Neural cell (in vitro differentiated cells): ENCODE data around the gene HDAC4.

Experiments
- CTCF ChIP-seq: fragments of 450-650 bp; IDR thresholded peaks from 2 replicates; pipeline ENCODE4 v1.5.1; 2014; ENCODE audit warnings: antibody characterized with exemption, mild to moderate bottlenecking, moderate library complexity; ENCODE audit not compliant: poor library complexity, severe bottlenecking
- EZH2 ChIP-seq: fragments of 200-600, 300-800 bp; shearing (Covaris generic), sonication (generic); IDR thresholded peaks from 2 replicates; pipeline ENCODE4 v1.6.1; 2014; ENCODE audit warnings: antibody characterized with exemption, low read length, borderline replicate concordance, mild to moderate bottlenecking; ENCODE audit not compliant: insufficient read depth, poor library complexity, severe bottlenecking
- TF ChIP-seq, protein P1 (sequence below): IDR thresholded peaks from 2 replicates; pipeline ENCODE4 v1.6.1; 2012; ENCODE audit warnings: borderline replicate concordance

DNA sequence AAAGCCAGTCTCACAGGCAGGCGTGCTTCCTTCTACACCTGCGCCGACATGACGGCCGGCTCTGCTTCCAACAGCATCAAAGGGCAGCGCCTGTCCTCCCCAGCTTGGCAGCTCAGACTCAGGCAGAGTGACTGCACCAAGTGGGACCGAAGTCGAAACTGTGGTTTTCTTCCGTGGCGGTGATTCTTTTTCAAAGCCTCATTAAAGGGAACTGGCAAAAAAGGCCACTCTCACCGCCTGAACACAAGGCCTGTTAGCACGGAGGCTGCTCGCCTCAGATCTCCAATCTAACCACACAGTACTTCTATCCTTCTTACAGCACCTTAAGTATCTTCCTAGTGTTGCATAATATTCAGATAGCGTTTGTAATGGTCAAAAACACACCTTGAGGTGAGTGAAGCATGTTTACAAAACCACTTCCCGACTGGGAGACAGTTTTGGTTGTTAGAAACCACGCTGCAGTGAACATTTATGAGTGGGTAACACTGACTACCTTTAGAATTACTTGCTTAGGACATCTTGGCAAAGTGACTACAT lies 236.4 kb downstream of the HDAC4 start:
- TF ChIP-seq CTCF (no peak), EZH2 (no peak)
- TF ChIP-seq, protein P1, sequence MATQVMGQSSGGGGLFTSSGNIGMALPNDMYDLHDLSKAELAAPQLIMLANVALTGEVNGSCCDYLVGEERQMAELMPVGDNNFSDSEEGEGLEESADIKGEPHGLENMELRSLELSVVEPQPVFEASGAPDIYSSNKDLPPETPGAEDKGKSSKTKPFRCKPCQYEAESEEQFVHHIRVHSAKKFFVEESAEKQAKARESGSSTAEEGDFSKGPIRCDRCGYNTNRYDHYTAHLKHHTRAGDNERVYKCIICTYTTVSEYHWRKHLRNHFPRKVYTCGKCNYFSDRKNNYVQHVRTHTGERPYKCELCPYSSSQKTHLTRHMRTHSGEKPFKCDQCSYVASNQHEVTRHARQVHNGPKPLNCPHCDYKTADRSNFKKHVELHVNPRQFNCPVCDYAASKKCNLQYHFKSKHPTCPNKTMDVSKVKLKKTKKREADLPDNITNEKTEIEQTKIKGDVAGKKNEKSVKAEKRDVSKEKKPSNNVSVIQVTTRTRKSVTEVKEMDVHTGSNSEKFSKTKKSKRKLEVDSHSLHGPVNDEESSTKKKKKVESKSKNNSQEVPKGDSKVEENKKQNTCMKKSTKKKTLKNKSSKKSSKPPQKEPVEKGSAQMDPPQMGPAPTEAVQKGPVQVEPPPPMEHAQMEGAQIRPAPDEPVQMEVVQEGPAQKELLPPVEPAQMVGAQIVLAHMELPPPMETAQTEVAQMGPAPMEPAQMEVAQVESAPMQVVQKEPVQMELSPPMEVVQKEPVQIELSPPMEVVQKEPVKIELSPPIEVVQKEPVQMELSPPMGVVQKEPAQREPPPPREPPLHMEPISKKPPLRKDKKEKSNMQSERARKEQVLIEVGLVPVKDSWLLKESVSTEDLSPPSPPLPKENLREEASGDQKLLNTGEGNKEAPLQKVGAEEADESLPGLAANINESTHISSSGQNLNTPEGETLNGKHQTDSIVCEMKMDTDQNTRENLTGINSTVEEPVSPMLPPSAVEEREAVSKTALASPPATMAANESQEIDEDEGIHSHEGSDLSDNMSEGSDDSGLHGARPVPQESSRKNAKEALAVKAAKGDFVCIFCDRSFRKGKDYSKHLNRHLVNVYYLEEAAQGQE: no peak
